Fibroblast of upper back skin (primary cell): Measurements from ENCODE around the gene NPPC.

ENCODE experiments used
- DNase-seq: peaks from one replicate; pipeline ENCODE4 v3.0.0-alpha.2; 2013

The NPPC gene

GRCh38 chr2:231934441-231935206 is 8.4 kb upstream of the NPPC start:
- DNase-seq = no peak

GRCh38 chr2:231933916-231934401 is 7.8 kb upstream of the NPPC start:
- DNase-seq = peak; percentile 29

- DNase-seq = no peak
These were observed 7.1 kb upstream of the NPPC start for GRCh38 chr2:231932985-231933915.

- no peak for DNase-seq
These were observed 6.4 kb upstream of the NPPC start for GRCh38 chr2:231932711-231932970.

GRCh38 chr2:231931481-231931915 is 5.3 kb upstream of the NPPC start:
- no peak for DNase-seq

GRCh38 chr2:231930593-231931281 is 4.5 kb upstream of the NPPC start:
- no peak for DNase-seq

- DNase-seq = no peak
These were observed 3.9 kb upstream of the NPPC start for GRCh38 chr2:231929961-231930592.

- no peak for DNase-seq
These were observed 2.9 kb upstream of the NPPC start for GRCh38 chr2:231928901-231929725.

GRCh38 chr2:231928481-231928880 is 2.3 kb upstream of the NPPC start:
- DNase-seq = no peak

- no peak for DNase-seq
These were observed 1.3 kb upstream of the NPPC start for GRCh38 chr2:231927566-231927890.

GRCh38 chr2:231926761-231927565 is 767 bp upstream of the NPPC start:
- no peak for DNase-seq

GRCh38 chr2:231925303-231926179 is 655 bp downstream of the NPPC start:
- DNase-seq = peak; percentile 72

GRCh38 chr2:231924889-231925275 is 1.3 kb downstream of the NPPC start:
- DNase-seq = no peak

GRCh38 chr2:231923951-231924888 is 2.0 kb downstream of the NPPC start:
- no peak for DNase-seq

GRCh38 chr2:231923010-231923344 is 3.2 kb downstream of the NPPC start:
- no peak for DNase-seq

GRCh38 chr2:231922311-231923009 is 3.7 kb downstream of the NPPC start:
- DNase-seq = no peak

- DNase-seq = no peak
These were observed 5.4 kb downstream of the NPPC start for GRCh38 chr2:231920795-231921194.

- no peak for DNase-seq
These were observed 5.8 kb downstream of the NPPC start for GRCh38 chr2:231920366-231920765.
